GM23248 (cell line): ENCODE results near the gene SLC17A2.

ENCODE experiments used
- EZH2 ChIP-seq: fragments of 200-600 bp; sonication (generic); IDR thresholded peaks from 2 replicates; pipeline ENCODE4 v1.6.1; 2018; ENCODE audit warnings: antibody characterized with exemption, mild to moderate bottlenecking; ENCODE audit not compliant: insufficient read depth, poor library complexity, severe bottlenecking
- EZH2phosphoT487 ChIP-seq: fragments of 200-600 bp; sonication (generic); IDR thresholded peaks from 2 replicates; pipeline ENCODE4 v1.6.1; 2018; ENCODE audit warnings: antibody characterized with exemption, moderate library complexity, mild to moderate bottlenecking, low read depth; ENCODE audit not compliant: insufficient read depth

DNA sequence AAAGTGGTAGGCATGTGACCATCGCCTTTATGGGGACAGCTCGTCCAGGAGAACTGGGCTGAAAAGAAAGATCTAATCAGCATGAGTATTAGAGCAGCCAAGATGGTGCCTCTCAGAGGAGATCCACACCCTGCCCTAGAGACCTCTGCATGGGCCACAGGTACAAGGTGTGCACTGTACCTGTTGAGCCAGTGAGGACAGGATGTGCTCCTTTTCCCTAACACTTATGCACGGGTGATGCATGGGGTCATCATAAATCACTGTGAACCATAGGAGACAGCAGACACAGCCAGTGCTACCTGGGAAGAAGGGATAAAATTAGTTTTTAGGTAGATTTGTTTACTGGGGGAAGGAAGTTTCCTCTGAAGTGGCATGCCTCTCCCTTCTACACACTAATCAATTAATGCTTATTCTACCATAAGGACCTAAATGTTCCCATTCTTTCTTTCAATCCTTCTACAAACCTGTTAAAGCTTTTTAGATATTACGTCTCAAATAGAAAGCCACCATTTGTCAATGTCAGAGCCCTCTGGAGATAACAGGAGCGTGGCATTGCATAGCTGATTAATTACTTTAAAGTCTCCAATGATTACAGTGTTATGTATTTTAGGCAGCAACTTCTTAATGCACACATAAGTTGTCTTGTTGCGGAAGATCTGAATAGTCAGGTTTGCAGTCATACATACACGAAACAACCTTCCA, 13.6 kb downstream of the SLC17A2 start:
- TF ChIP-seq EZH2 (no peak), EZH2phosphoT487 (no peak)
